ENCODE measurements around the gene BAZ1B. TPM values are rescaled to one million over a fixed set of nuclear protein-coding genes. Genes with fewer than 3 reads are reported as not detected.
A peak's percentile ranks its signal among the peaks of the same experiment; 100 is the strongest.
"Not testable (repeated sequence)": the region's sequence is repeated elsewhere in the genome, so short reads cannot be mapped to it uniquely, and the experiment has no call there.

The BAZ1B gene
- total RNA-seq, 1 experiment from 2014 or later, result 44.6 TPM

GRCh38 chr7:73537051-73537450 lies 15.0 kb upstream of the BAZ1B start:
- BruUV-seq (replicated peaks), result no TSS peak

DNA sequence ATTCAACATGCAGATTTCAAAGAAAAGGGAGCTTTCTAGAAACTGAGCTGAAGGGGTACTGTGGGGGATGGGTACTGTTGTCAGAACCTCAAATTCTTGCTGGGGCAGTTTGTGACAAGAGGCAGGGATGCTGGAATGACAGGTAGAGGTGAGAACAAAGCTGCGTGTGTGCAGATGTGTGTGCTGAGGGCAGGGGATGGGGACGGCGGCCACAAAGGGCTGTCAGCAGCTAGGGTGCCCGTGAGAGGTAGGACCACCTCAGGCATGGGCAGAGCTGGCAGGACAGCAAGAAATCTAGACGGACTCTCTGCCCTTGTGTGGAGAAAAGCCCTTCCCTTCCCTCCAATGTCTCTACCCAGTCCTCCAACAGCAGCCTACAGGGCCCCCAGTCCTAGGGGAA lies 14.4 kb upstream of the BAZ1B start:
- intact Hi-C loops (cut with micrococcal nuclease; ENCODE audit: unreplicated experiment), result no loop called here
- Mint-ChIP-seq H3K27ac (ENCODE audit: unreplicated experiment) (no peak overlapping the region), H3K36me3 (ENCODE audit: insufficient read depth, unreplicated experiment) (peaks cover 5% of the 10 kb centered on the region), H3K27me3 (ENCODE audit: unreplicated experiment) (no peaks in the 10 kb centered on the region), H3K4me3 (ENCODE audit: low read depth, unreplicated experiment) (no peak overlapping the region), H3K9me3 (ENCODE audit: low read depth, unreplicated experiment) (no peaks in the 10 kb centered on the region), H3K4me1 (ENCODE audit: low read depth, unreplicated experiment) (no peaks in the 10 kb centered on the region)
- TF ChIP-seq CTCF (IDR thresholded peaks at IDR 0.05; ENCODE audit: unreplicated experiment), result no peak
- TSS peak; percentile 29 for BruUV-seq (replicated peaks)
- DNase-seq, result no peak
- CTCF ChIA-PET, result no interaction called here

More at GRCh38 chr7:73537051-73537450, 15.0 kb upstream of the BAZ1B start:
- TF ChIP-seq CTCF (IDR thresholded peaks at IDR 0.05; ENCODE audit: unreplicated experiment), result no peak
- no peak overlapping the region for H3K27ac Mint-ChIP-seq (ENCODE audit: unreplicated experiment)
- CTCF ChIA-PET, result no interaction called here
- H3K9me3 Mint-ChIP-seq (ENCODE audit: low read depth, unreplicated experiment), result no peaks in the 10 kb centered on the region
- intact Hi-C loops (cut with micrococcal nuclease; ENCODE audit: unreplicated experiment), result no loop called here
- no peak overlapping the region for H3K4me3 Mint-ChIP-seq (ENCODE audit: low read depth, unreplicated experiment)
- H3K36me3 Mint-ChIP-seq (ENCODE audit: insufficient read depth, unreplicated experiment), result peaks cover 9% of the 10 kb centered on the region
- H3K27me3 Mint-ChIP-seq (ENCODE audit: unreplicated experiment), result no peaks in the 10 kb centered on the region
- DNase-seq, result no peak
- no peaks in the 10 kb centered on the region for H3K4me1 Mint-ChIP-seq (ENCODE audit: low read depth, unreplicated experiment)

- CTCF ChIA-PET; DNase-seq; H3K4me3 Mint-ChIP-seq (ENCODE audit: low read depth, unreplicated experiment); H3K4me1 Mint-ChIP-seq (ENCODE audit: low read depth, unreplicated experiment); intact Hi-C loops (cut with micrococcal nuclease; ENCODE audit: unreplicated experiment); H3K9me3 Mint-ChIP-seq (ENCODE audit: low read depth, unreplicated experiment); H3K36me3 Mint-ChIP-seq (ENCODE audit: insufficient read depth, unreplicated experiment); H3K27ac Mint-ChIP-seq (ENCODE audit: unreplicated experiment); BruUV-seq (replicated peaks); H3K27me3 Mint-ChIP-seq (ENCODE audit: unreplicated experiment): not testable (repeated sequence)
Observed at GRCh38 chr7:73535918-73536317, 13.8 kb upstream of the BAZ1B start.

- no TSS peak for BruUV-seq (replicated peaks)
- no peaks in the 10 kb centered on the region for H3K27me3 Mint-ChIP-seq (ENCODE audit: unreplicated experiment)
- H3K4me1 Mint-ChIP-seq (ENCODE audit: low read depth, unreplicated experiment), result no peaks in the 10 kb centered on the region
- H3K9me3 Mint-ChIP-seq (ENCODE audit: low read depth, unreplicated experiment), result no peaks in the 10 kb centered on the region
- no peak overlapping the region for H3K4me3 Mint-ChIP-seq (ENCODE audit: low read depth, unreplicated experiment)
- TF ChIP-seq CTCF (IDR thresholded peaks at IDR 0.05; ENCODE audit: unreplicated experiment), result no peak
- CTCF ChIA-PET, result no interaction called here
- no peak for DNase-seq
- no peaks in the 10 kb centered on the region for H3K36me3 Mint-ChIP-seq (ENCODE audit: insufficient read depth, unreplicated experiment)
- no peak overlapping the region for H3K27ac Mint-ChIP-seq (ENCODE audit: unreplicated experiment)
- intact Hi-C loops (cut with micrococcal nuclease; ENCODE audit: unreplicated experiment), result no loop called here
Observed at GRCh38 chr7:73533742-73534141, 11.6 kb upstream of the BAZ1B start.

DNA sequence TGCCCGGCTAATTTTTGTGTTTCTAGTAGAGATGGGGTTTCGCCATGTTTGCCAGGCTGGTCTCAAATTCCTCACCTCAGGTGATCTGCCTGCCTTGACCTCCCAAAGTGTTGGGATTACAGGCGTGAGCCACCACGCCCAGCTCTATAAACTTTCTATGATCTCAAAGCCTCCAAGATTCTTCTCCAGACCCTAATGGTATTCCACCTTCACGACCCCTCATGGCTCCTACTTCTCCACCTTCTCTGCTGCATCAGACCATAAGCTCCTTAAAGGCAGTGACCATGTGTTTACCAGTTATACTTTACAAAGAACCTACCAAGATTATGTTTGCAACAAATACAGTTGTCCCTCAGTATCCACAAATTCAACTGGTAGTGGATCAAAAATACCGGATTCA lies 10.1 kb upstream of the BAZ1B start:
- no peaks in the 10 kb centered on the region for H3K27me3 Mint-ChIP-seq (ENCODE audit: unreplicated experiment)
- H3K4me3 Mint-ChIP-seq (ENCODE audit: low read depth, unreplicated experiment), result no peak overlapping the region
- no peak overlapping the region for H3K27ac Mint-ChIP-seq (ENCODE audit: unreplicated experiment)
- no peak for DNase-seq
- no peaks in the 10 kb centered on the region for H3K4me1 Mint-ChIP-seq (ENCODE audit: low read depth, unreplicated experiment)
- no peaks in the 10 kb centered on the region for H3K9me3 Mint-ChIP-seq (ENCODE audit: low read depth, unreplicated experiment)
- intact Hi-C loops (cut with micrococcal nuclease; ENCODE audit: unreplicated experiment), result no loop called here
- CTCF ChIA-PET, result no interaction called here
- TF ChIP-seq CTCF (IDR thresholded peaks at IDR 0.05; ENCODE audit: unreplicated experiment), result no peak
- BruUV-seq (replicated peaks), result no TSS peak
- H3K36me3 Mint-ChIP-seq (ENCODE audit: insufficient read depth, unreplicated experiment), result no peaks in the 10 kb centered on the region

Data from Calu3 (cell line).